Measurements from ENCODE around the gene SBF1. TPM values are rescaled to one million over a fixed set of nuclear protein-coding genes. Genes with fewer than 3 reads are reported as not detected.

SBF1 gene
- total and polyA plus RNA-seq, 2 of the 13 experiments (the other 11 are each of a cell fraction or from before 2014, with no cell fraction given), result 31.7 to 40.9 TPM

- intact Hi-C loops (cut with micrococcal nuclease; ENCODE audit: unreplicated experiment) (no loop called here), in situ Hi-C loops (cut with HindIII; ENCODE audit: extremely low pct_ligation_motif_present, low pct_unique_long_range_greater_than_20kb) (no loop called here)
- Histone ChIP-seq H3K4me3 (replicated peaks in 1 of 3; ENCODE audit: insufficient read depth in 1 of 3, low read depth in 2 of 3, low read length in 3 of 3) (no peak overlapping the region), H3K4me1 (ENCODE audit: insufficient read depth, low read length) (peaks cover 3% of the 10 kb centered on the region), H3K27ac (ENCODE audit: extremely low read length, insufficient read depth, low read length) (no peak overlapping the region), H3K9ac (ENCODE audit: insufficient read depth, low read depth, low read length) (no peak overlapping the region), H3K9me3 (ENCODE audit: low read length) (no peaks in the 10 kb centered on the region), H3K79me2 (ENCODE audit: insufficient read depth, low read length) (peaks cover 20% of the 10 kb centered on the region), H3K27me3 (ENCODE audit: control insufficient read depth in 1 of 2, insufficient read depth in 2 of 2, low read length in 2 of 2) (no peaks in the 10 kb centered on the region), H3K36me3 (replicated peaks in 1 of 2; ENCODE audit: control insufficient read depth in 1 of 2, insufficient read depth in 2 of 2, low read length in 2 of 2) (peaks cover 22 to 63% of the 10 kb centered on the region in 2 experiments), H4K20me1 (ENCODE audit: insufficient read depth, low read length) (peaks cover 8% of the 10 kb centered on the region; the same call in 1 of the 2 replicates), H3K4me2 (ENCODE audit: low read depth, low read length) (no peak overlapping the region), H2AFZ (ENCODE audit: low read length) (no peak overlapping the region)
- DNase-seq (ENCODE audit: low spot score), result no peak
- ATAC-seq, result no peak
- no peak for FAIRE-seq
- whole genome bisulfite sequencing (ENCODE audit: low lambda C conversion rate), result 90% methylated on average over 2 of the region's 7 CpGs
- ChIA-PET POLR2A (no interaction called here), CTCF (ENCODE audit: low intra/inter-chr PET ratio, low total read pairs) (no interaction called here)
- BruUV-seq (replicated peaks), result no TSS peak
- no peak for TF ChIP-seq PRMT3 (CRISPR knock-in tag; IDR thresholded peaks at IDR 0.05; ENCODE audit: borderline replicate concordance, low read depth)
- TF ChIP-seq RARA (CRISPR knock-in tag; IDR thresholded peaks at IDR 0.05), result no peak
- no peak for TF ChIP-seq ZFX (CRISPR knock-in tag; IDR thresholded peaks at IDR 0.05; ENCODE audit: low read depth)
- no peak for TF ChIP-seq ZSCAN21 (CRISPR knock-in tag; IDR thresholded peaks at IDR 0.05; ENCODE audit: borderline replicate concordance)
- TF ChIP-seq ZNF576 (CRISPR knock-in tag; IDR thresholded peaks at IDR 0.05), result no peak
- no peak for TF ChIP-seq NFE2L1 (CRISPR knock-in tag; IDR thresholded peaks at IDR 0.05; ENCODE audit: borderline replicate concordance)
- no peak for TF ChIP-seq ZBTB39 (CRISPR knock-in tag; IDR thresholded peaks at IDR 0.05)
- TF ChIP-seq POLR2AphosphoS5 (IDR thresholded peaks at IDR 0.05; ENCODE audit: low read depth, low read length), result no peak
- TF ChIP-seq NFAT5 (CRISPR knock-in tag; IDR thresholded peaks at IDR 0.05), result no peak
- no peak for TF ChIP-seq GZF1 (CRISPR knock-in tag; IDR thresholded peaks at IDR 0.05)
- no peak for TF ChIP-seq ZNF30 (CRISPR knock-in tag; IDR thresholded peaks at IDR 0.05)
- no peak for TF ChIP-seq ATF5 (CRISPR knock-in tag; IDR thresholded peaks at IDR 0.05; ENCODE audit: low read depth)
- no peak for TF ChIP-seq BORCS8-MEF2B (CRISPR knock-in tag; IDR thresholded peaks at IDR 0.05)
- TF ChIP-seq ZKSCAN1 (IDR thresholded peaks at IDR 0.05; ENCODE audit: low read length), result no peak
- TF ChIP-seq TEAD2 (CRISPR knock-in tag; IDR thresholded peaks at IDR 0.05), result no peak
- no peak for TF ChIP-seq ARHGAP35 (CRISPR knock-in tag; IDR thresholded peaks at IDR 0.05; ENCODE audit: borderline replicate concordance)
- no peak for TF ChIP-seq ZNF552 (CRISPR knock-in tag; IDR thresholded peaks at IDR 0.05; ENCODE audit: borderline replicate concordance)
- no peak for TF ChIP-seq U2AF1 (optimal IDR thresholded peaks at IDR 0.05; ENCODE audit: low read depth, low read length)
- no peak for TF ChIP-seq HNF4A (CRISPR knock-in tag; IDR thresholded peaks at IDR 0.05)
These were observed 43.8 kb upstream of the SBF1 start for GRCh38 chr22:50518606-50519005.

All from HepG2 (cell line).